Activated T-helper 9 cell treated with anti-CD3 and anti-CD28 coated beads, Interleukin-2, amount 50 U/mL, for 16 hours (primary cell): ENCODE measurements around the gene PEX7.
"Not testable (repeated sequence)": the region's sequence is repeated elsewhere in the genome, so short reads cannot be mapped to it uniquely, and the experiment has no call there.

Experiments used
- DNase-seq: peaks from one replicate; pipeline ENCODE4 v3.0.0-alpha.2; 2020; ENCODE audit warnings: low read depth

The PEX7 gene

GRCh38 chr6:136790411-136791295, 31.7 kb upstream of the PEX7 start:
- DNase-seq: no peak

- peak; percentile 39 for DNase-seq
Observed at GRCh38 chr6:136791296-136792094, 30.9 kb upstream of the PEX7 start.

DNA sequence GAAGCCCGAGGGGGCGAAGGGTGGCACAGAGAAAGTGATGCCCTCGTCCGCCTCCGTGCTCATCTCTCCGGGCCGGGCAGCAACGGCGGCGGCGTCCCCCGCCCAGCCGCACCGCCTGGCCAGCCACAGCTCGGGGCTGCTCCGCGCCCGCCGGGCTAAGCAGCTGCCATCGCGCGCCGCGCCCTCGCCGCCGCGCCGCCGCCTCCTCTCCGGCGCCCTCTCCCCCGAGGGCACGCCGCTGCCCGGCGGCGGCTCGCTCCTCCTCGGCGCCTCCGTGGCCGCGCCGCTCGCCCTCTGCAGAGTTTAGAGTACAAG, 30.3 kb upstream of the PEX7 start:
- DNase-seq: no peak

DNA sequence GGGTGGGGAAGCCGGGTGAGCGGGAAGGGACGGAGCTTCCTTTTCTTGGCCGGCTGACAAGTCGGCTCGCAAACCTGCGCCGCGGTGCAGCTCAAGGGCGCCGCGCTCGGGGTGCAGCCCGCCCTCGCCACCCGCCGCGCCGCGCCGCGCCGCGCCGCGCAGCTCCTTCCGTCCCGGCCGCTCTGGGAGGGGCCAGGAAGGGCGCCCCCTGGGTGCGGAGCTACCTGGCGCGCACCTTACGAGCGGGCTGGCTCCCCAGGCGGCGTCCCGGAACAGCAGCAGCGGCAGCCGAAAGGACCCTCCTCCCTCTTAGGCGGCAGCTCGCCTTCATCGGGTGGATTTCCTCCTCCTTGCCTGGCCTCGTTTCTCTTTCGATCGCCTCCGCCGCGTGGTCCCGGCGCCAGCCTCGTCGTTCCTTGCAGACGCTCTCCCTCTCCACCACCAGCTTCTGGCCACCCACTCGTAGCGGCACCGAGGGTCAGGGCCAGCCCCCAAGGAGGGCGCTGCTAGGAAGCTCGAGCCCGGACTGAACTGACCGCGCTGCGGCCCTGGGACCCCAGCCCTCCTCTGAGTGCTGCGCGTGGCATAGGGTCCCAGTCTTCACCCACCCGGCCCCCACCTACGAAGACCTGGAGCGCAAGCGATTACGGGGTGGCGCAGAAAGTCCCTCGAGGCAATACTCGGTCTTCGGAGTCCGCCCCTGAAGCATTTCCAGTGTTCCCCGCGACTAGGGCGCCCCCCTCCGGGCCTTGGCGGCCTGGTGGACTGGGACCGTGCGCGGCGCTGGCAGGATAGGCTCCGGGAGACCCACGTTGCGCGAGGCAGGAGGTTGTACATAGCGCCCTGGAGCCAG, 29.8 kb upstream of the PEX7 start, which contains the start of gene MAP3K5:
MAP3K5 (minus strand) TSS at position 68 of the 853 bp plus-strand sequence. CDS start 320 bp downstream, outside the sequence.
- DNase-seq: peak; percentile 92

- no peak for DNase-seq
Observed at GRCh38 chr6:136793363-136793762, 29.0 kb upstream of the PEX7 start.

GRCh38 chr6:136795386-136795785, 27.0 kb upstream of the PEX7 start:
- DNase-seq: no peak

DNA sequence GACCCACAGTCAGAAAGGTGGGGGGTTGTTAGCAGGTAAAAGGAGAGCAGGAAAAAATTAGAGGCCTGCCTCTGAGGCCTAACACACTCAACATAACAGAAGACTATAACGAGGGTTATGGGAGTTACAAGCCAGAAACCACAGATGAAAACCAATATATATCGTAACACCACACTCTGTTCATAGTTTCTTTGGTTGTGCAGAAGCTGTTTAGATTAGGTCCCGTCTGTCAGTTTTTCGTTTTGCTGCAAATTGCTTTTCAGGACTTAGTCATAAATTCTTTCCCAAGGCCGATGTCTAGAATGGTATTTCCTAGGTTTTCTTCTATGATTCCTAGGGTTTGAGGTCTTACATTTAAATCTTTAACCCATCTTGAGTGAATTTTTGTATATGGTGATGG, 26.4 kb upstream of the PEX7 start:
- no peak for DNase-seq

- DNase-seq: no peak
Observed at GRCh38 chr6:136798044-136798443, 24.3 kb upstream of the PEX7 start.

GRCh38 chr6:136801581-136801980, 20.8 kb upstream of the PEX7 start:
- no peak for DNase-seq

- DNase-seq: no peak
Observed at GRCh38 chr6:136803608-136804007, 18.8 kb upstream of the PEX7 start.

GRCh38 chr6:136809091-136809860, 13.1 kb upstream of the PEX7 start:
- DNase-seq: no peak

- no peak for DNase-seq
Observed at GRCh38 chr6:136811272-136811671, 11.1 kb upstream of the PEX7 start.

- no peak for DNase-seq
Observed at GRCh38 chr6:136812174-136812573, 10.2 kb upstream of the PEX7 start.

DNA sequence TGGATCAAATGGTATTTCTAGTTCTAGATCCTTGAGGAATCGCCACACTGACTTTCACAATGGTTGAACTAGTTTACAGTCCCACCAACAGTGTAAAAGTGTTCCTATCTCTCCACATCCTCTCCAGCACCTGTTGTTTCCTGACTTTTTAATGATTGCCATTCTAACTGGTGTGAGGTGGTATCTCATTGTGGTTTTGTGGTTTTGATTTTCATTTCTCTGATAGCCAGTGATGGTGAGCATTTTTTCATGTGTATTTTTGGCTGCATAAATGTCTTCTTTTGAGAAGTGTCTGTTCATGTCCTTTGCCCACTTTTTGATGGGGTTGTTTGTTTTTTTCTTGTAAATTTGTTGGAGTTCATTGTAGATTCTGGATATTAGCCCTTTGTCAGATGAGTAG, 6.8 kb upstream of the PEX7 start:
- DNase-seq: not testable (repeated sequence)

DNA sequence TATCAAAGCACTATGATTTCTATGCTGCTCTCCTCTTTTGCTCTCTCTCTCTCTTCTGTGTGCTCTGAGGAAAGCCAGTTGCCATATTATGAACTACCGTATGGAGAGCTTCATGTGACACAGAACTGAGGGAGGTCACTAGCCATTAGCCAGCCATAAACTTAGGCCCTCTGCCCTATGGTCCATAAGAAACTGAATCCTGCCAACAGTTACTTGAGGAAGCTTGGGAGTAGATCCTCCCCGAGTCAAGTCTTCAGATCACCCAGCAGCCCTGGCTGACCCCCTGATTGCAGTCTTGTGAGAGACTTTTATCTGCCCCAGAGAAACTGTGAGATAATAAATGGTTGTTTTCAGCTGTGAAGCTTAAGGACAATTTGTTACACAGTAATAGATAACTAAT, 5.7 kb upstream of the PEX7 start:
- no peak for DNase-seq

GRCh38 chr6:136820561-136820960, 1.8 kb upstream of the PEX7 start:
- no peak for DNase-seq

GRCh38 chr6:136822046-136822375, 381 bp upstream of the PEX7 start:
- DNase-seq: peak; percentile 1

- no peak for DNase-seq
Observed at GRCh38 chr6:136823128-136823660, 802 bp downstream of the PEX7 start.

- no peak for DNase-seq
Observed at GRCh38 chr6:136826216-136826615, 3.8 kb downstream of the PEX7 start.

- DNase-seq: no peak
Observed at GRCh38 chr6:136831873-136832562, 9.6 kb downstream of the PEX7 start.
